ENCODE measurements around the gene HSPA5.

Gene HSPA5

GRCh38 chr9:125200216-125201047, 40.7 kb downstream of the HSPA5 start, which contains the start of gene RABEPK:
RABEPK (plus strand) TSS chr9:125200542; CDS start chr9:125203014, 2,472 bp downstream.
- Histone ChIP-seq H3K9me3 (ENCODE audit: control insufficient read depth, insufficient read depth, low read depth, low read length) (no peaks in the 10 kb centered on the region), H3K27ac (ENCODE audit: extremely low read depth, low read depth, low read length) (peak within 1 kb of the TSS; percentile 44; the same call in 1 of the 2 replicates), H3K4me1 (ENCODE audit: control insufficient read depth, insufficient read depth, low read length) (0 out of 2 replicates have a peak, but pooled peaks cover 3% of the 10 kb centered on the region), H3K36me3 (ENCODE audit: control insufficient read depth in 2 of 2, insufficient read depth in 1 of 2, low read length in 2 of 2) (peaks cover 0 to 16% of the 10 kb centered on the region in 2 experiments; a peak in 2 of 3 replicates), H3K4me3 (ENCODE audit: low read depth, low read length) (peak within 1 kb of the TSS; percentile 86)
- POLR2A ChIA-PET = interaction anchor here (0.5 to 4.5 kb wide), 10 partner anchors 9 to 345 kb away, joined by 3 to 38 read pairs (median 4); partner anchors contain the start of genes HSPA5, PPP6C and SCAI
- CTCF ChIA-PET = interaction anchor here (0.9 kb wide), 1 partner anchor 429 kb away, joined by 9 read pairs; the partner anchor contains the start of gene NR6A1
- TF ChIP-seq ZNF768 (tag by site-specific recombination; IDR thresholded peaks at IDR 0.05) = no peak
- 0 out of 2 replicates have a peak, but pooled peaks have one; percentile 62 for TF ChIP-seq ZFHX2 (tag by site-specific recombination; conservative IDR thresholded peaks at IDR 0.05)
- peak; percentile 90 for TF ChIP-seq PRDM10 (tag by site-specific recombination; IDR thresholded peaks at IDR 0.05)
- TF ChIP-seq ZNF558 (tag by site-specific recombination; IDR thresholded peaks at IDR 0.05) = no peak
- TF ChIP-seq EGR2 (tag by site-specific recombination; IDR thresholded peaks at IDR 0.05; ENCODE audit: low read depth) = no peak
- no peak for TF ChIP-seq ZSCAN30 (tag by site-specific recombination; IDR thresholded peaks at IDR 0.05)
- peak; percentile 66 for TF ChIP-seq KLF16 (tag by site-specific recombination; IDR thresholded peaks at IDR 0.05)
- TF ChIP-seq ZNF449 (tag by site-specific recombination; IDR thresholded peaks at IDR 0.05) = peak; percentile 84; the same call in 1 of the 2 replicates
- no peak for TF ChIP-seq ZNF624 (tag by site-specific recombination; IDR thresholded peaks at IDR 0.05)
- TF ChIP-seq ZNF629 (tag by site-specific recombination; IDR thresholded peaks at IDR 0.05) = 0 out of 2 replicates have a peak, but pooled peaks have one; percentile 45
- TF ChIP-seq ZNF701 (tag by site-specific recombination; IDR thresholded peaks at IDR 0.05) = no peak
- no peak for TF ChIP-seq ZNF580 (tag by site-specific recombination; IDR thresholded peaks at IDR 0.05)
- TF ChIP-seq ZNF311 (tag by site-specific recombination; IDR thresholded peaks at IDR 0.05; ENCODE audit: borderline replicate concordance) = no peak
- TF ChIP-seq ZBTB49 (tag by site-specific recombination; IDR thresholded peaks at IDR 0.05; ENCODE audit: low read depth) = no peak
- TF ChIP-seq ZBTB20 (tag by site-specific recombination; IDR thresholded peaks at IDR 0.05) = peak; percentile 91
- TF ChIP-seq ZNF2 (tag by site-specific recombination; IDR thresholded peaks at IDR 0.05) = 0 out of 2 replicates have a peak, but pooled peaks have one; percentile 14
- TF ChIP-seq ZSCAN23 (tag by site-specific recombination; IDR thresholded peaks at IDR 0.05) = no peak
- no peak for TF ChIP-seq ZBTB7A (tag by site-specific recombination; IDR thresholded peaks at IDR 0.05; ENCODE audit: low read depth)
- no peak for TF ChIP-seq ZBTB26 (tag by site-specific recombination; optimal IDR thresholded peaks at IDR 0.05)
- no peak for TF ChIP-seq ZNF792 (tag by site-specific recombination; IDR thresholded peaks at IDR 0.05)
- no peak for TF ChIP-seq ZNF18 (tag by site-specific recombination; IDR thresholded peaks at IDR 0.05)
- no peak for TF ChIP-seq ZNF274 (IDR thresholded peaks at IDR 0.05; ENCODE audit: low read length)
- no peak for TF ChIP-seq ZNF274 (tag by site-specific recombination; IDR thresholded peaks at IDR 0.05; ENCODE audit: borderline replicate concordance)
- TF ChIP-seq ZNF426 (tag by site-specific recombination; IDR thresholded peaks at IDR 0.05) = no peak
- no peak for TF ChIP-seq ZNF48 (tag by site-specific recombination; IDR thresholded peaks at IDR 0.05)
- TF ChIP-seq ZNF221 (tag by site-specific recombination; IDR thresholded peaks at IDR 0.05; ENCODE audit: borderline replicate concordance) = no peak

All from HEK293 (cell line).